Aorta (tissue), 5 donors: Measurements from ENCODE around the gene CHCHD6. TPM values are rescaled to one million over a fixed set of nuclear protein-coding genes. Genes with fewer than 3 reads are reported as not detected.

Source experiments
- ATAC-seq: fragments of 200-7000 bp; cut with Tn5 transposase; one replicate; pipeline ENCODE4 v1.9.1; 2022; ENCODE audit warnings: moderate library complexity; ENCODE audit not compliant: low FRiP score
- DNase-seq, 2 donors: peaks; one replicate each; pipeline ENCODE4 v3.0.0-alpha.2; 2020
- H3K27ac ChIP-seq, 2 donors: one replicate each; pipeline ENCODE4 v1.5.1; 2013; ENCODE audit warnings: low read length in 2 of 2, mild to moderate bottlenecking in 2 of 2, moderate library complexity in 2 of 2, control low read depth in 1 of 2, inconsistent platforms in 1 of 2, low read depth in 1 of 2
- H3K27me3 ChIP-seq, 2 donors: one replicate each; pipeline ENCODE4 v1.6.1; 2013; ENCODE audit warnings: control low read depth in 1 of 2, low read length in 1 of 2, mild to moderate bottlenecking in 1 of 2, moderate library complexity in 1 of 2; ENCODE audit not compliant: insufficient read depth in 2 of 2, control insufficient read depth in 1 of 2
- H3K36me3 ChIP-seq, 2 donors: one replicate each; pipeline ENCODE4 v1.6.1; 2013; ENCODE audit warnings: control low read depth in 1 of 2, low read length in 1 of 2, mild to moderate bottlenecking in 1 of 2; ENCODE audit not compliant: insufficient read depth in 2 of 2, control insufficient read depth in 1 of 2
- H3K4me1 ChIP-seq, 2 donors: one replicate each; pipeline ENCODE4 v1.6.1; 2013; ENCODE audit warnings: low read length in 2 of 2, control low read depth in 1 of 2, mild to moderate bottlenecking in 1 of 2, moderate library complexity in 1 of 2; ENCODE audit not compliant: insufficient read depth in 2 of 2, control insufficient read depth in 1 of 2
- H3K4me3 ChIP-seq, 2 donors: one replicate each; pipeline ENCODE4 v1.5.1; 2013; ENCODE audit warnings: low read length in 2 of 2, control low read depth in 1 of 2, mild to moderate bottlenecking in 1 of 2
- H3K9me3 ChIP-seq: one replicate; pipeline ENCODE4 v1.6.1; 2013; ENCODE audit warnings: mild to moderate bottlenecking, low read length; ENCODE audit not compliant: control insufficient read depth
- WGBS, 2 donors: extraction: QIAGEN DNeasy Blood & Tissue Kit; methylation state at CpG; one replicate each; pipeline ENCODE4 v1.1.7; 2013; 5-methylcytosine and 5-hydroxymethylcytosine counted together
- intact Hi-C, 2 donors: fragments of 100-400 bp; cut with DNase I; formaldehyde crosslinking; loops; one replicate each; pipeline versions ENCODE4 v1.14.2 to v1.15.0; 2022
- polyA plus RNA-seq, 2 donors: library from polyadenylated mRNA; stranded (reverse); fragments of 200-250 nt; gene quantifications; one replicate each; pipeline ENCODE4 v1.2.3, GENCODE V29; 2013
- total RNA-seq, 2 donors: library from RNA; stranded (reverse); fragmentation: NEBNext Ultra II Directional; extraction: Animal tissue kit (Norgen Biotek cat#: 25700); gene quantifications; one replicate each; pipeline ENCODE4 v1.2.1, GENCODE V29; 2021
- donor health status: healthy with polysubstance abuse.
- donor health status: Bipolar disorder and iron deficiency.
- donor health status: DM: no; HTN: no; CAD: no.
- donor health status: DM: no; HTN: no; CAD: no.
- donor health status: DM: yes; HTN: yes; CAD: no.

The CHCHD6 gene
- total and polyA plus RNA-seq, 4 donors: 10.8 to 24.6 (median 11.9) TPM

DNA sequence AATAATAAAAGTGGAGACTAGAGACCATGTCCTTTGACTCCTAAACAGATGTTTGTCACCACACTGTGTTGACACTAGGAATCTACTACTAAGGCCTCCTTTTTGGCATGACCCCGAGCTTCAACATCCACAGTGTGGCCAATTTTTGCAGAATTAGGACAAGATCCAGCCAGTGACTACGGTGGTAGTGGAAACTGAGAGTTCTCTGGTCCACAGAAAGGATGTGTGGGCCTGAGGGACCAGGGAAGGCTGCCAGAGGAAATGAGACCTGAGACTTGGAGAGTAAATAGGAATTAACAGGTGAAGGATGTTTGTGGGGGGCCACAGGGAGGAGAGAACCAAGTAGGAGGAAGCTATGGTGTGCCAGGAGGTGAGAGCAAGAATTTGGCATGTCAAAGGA is 122.7 kb downstream of the CHCHD6 start:
- Histone ChIP-seq H3K27ac (no peak overlapping the region), H3K27me3 (no peaks in the 10 kb centered on the region), H3K4me3 (no peak overlapping the region), H3K36me3 (no peaks in the 10 kb centered on the region), H3K4me1 (no peaks in the 10 kb centered on the region), H3K9me3 (no peaks in the 10 kb centered on the region)
- WGBS, 2 donors: 60 to 71% methylated on average over 2 of the region's 2 CpGs
- ATAC-seq: no peak
- intact Hi-C loops: no loop called here
- DNase-seq: no peak

DNA sequence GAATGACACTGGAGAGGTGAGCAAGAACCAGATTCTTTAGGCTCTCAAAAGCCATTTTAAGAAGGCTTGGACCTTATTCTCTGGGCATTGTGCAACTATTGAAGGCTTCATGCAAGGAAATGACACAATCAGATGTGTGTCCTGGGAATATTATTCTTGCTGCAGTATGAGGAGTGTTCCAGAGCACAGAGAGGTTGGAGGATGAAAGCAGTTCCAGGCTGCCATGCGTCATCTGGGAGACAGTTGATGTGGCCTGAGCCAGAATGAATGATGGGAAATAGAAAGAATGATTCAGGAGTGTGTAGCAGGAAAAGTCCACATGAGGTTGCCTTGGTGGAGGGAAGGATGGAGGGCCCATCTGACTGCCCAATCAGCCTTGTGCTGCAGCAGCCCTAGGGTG is 123.1 kb downstream of the CHCHD6 start:
- no peaks in the 10 kb centered on the region for H3K9me3 ChIP-seq
- no peaks in the 10 kb centered on the region for H3K27me3 ChIP-seq
- DNase-seq: peak in 1 of 2 donors; percentile 61
- H3K4me1 ChIP-seq: no peaks in the 10 kb centered on the region
- H3K4me3 ChIP-seq: no peak overlapping the region
- no peaks in the 10 kb centered on the region for H3K36me3 ChIP-seq
- ATAC-seq: peak; percentile 90
- WGBS, 2 donors: 81 to 94% methylated on average over 1 of the region's 1 CpG
- no peak overlapping the region for H3K27ac ChIP-seq
- intact Hi-C loops: no loop called here

DNA sequence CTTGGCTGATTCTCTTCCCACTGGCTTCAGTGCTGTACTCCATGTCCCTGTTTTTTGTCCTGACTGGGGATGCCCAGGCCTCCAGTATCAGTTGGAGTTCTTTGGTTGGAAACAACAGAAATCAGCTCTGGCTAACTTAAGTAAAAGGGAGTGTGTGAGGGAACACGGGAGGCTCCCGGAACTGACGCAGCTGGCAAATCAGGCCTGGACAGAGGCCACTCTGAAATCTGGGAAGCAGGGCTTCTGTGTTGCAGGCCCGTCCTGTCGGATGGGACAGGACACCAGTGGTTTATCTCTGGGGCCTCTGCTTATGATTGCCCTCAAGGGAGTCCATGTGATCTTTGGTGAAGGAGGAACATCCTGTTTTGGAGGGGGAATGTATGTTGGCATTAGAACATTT is 124.3 kb downstream of the CHCHD6 start:
- DNase-seq (peak; percentile 57 to 78), ATAC-seq (peak; percentile 77)
- no peaks in the 10 kb centered on the region for H3K36me3 ChIP-seq
- H3K4me1 ChIP-seq: no peaks in the 10 kb centered on the region
- intact Hi-C loops: no loop called here
- no peaks in the 10 kb centered on the region for H3K9me3 ChIP-seq
- H3K27me3 ChIP-seq: no peaks in the 10 kb centered on the region
- H3K4me3 ChIP-seq: no peak overlapping the region
- 81% methylated on average over 5 of the region's 5 CpGs for WGBS, 2 donors
- H3K27ac ChIP-seq: no peak overlapping the region

DNA sequence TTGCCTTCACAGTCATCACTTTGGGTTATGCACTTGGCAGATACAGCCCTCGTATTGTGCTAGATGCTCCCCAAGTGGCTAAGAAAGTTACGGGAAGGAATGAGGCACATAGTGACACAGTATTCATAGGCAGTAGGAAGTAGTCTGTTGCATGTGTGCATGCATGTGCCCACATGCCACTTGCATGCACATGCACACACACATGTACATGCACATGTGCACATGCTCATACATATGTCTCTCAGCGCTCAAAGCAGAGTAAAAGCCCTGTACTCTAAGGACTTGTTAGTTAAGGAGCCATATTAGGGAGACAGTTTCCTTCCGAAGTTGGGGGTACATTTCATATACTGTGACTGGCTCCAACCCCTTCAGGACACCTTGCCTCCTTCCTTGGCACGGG is 128.9 kb downstream of the CHCHD6 start:
- intact Hi-C loops: no loop called here
- ATAC-seq (no peak), DNase-seq (no peak)
- H3K36me3 ChIP-seq: no peaks in the 10 kb centered on the region
- no peaks in the 10 kb centered on the region for H3K9me3 ChIP-seq
- no peaks in the 10 kb centered on the region for H3K27me3 ChIP-seq
- WGBS, 2 donors: 91 to 95% methylated on average over 5 of the region's 5 CpGs
- H3K27ac ChIP-seq: no peak overlapping the region
- no peaks in the 10 kb centered on the region for H3K4me1 ChIP-seq
- H3K4me3 ChIP-seq: no peak overlapping the region

DNA sequence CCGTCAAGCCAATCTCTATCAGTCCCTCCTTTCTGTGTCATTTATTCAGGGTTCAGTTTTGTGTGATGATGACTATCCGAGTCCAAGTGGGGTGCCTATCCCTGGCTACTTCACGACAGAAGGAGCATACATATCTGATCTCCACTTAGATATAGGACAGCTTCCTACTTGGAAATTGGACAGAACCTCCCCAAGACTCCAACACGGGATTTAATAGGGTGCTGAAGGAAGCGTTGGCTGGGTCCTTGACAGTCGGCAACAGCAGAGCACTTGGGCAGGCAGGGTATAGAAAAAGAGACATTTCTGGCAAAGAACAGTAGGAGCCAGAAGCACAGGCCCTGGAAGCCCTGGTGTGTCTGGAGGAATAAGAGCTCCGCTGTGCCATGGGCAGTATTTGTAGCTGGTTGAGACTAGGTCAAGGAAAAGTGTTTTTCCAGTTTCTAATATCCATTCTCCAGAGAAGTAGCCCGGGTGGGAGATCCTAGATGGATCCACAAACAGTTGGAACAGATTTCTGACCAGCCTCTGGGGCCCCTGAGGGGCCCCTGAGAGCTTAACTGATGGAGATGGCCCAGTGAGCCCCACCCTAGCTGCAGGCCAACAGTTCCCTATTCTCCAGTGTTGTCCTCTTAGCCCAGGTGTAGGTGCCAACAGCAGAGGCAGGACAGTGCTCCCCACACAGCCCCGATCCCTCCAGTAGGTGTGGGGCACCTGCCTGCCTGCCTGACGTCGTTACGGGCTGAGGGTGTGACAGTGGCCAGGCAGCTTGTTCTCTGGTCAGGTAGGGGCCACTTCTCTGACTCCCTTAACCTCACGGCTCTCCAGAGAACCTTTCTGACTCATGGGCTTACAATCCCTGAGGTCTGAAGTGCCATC is 130.8 kb downstream of the CHCHD6 start:
- H3K9me3 ChIP-seq: no peaks in the 10 kb centered on the region
- no peaks in the 10 kb centered on the region for H3K4me1 ChIP-seq
- WGBS, 2 donors: 86 to 90% methylated on average over 13 of the region's 13 CpGs
- DNase-seq (no peak), ATAC-seq (no peak)
- no peak overlapping the region for H3K4me3 ChIP-seq
- no peak overlapping the region for H3K27ac ChIP-seq
- H3K27me3 ChIP-seq: no peaks in the 10 kb centered on the region
- intact Hi-C loops: no loop called here
- no peaks in the 10 kb centered on the region for H3K36me3 ChIP-seq

DNA sequence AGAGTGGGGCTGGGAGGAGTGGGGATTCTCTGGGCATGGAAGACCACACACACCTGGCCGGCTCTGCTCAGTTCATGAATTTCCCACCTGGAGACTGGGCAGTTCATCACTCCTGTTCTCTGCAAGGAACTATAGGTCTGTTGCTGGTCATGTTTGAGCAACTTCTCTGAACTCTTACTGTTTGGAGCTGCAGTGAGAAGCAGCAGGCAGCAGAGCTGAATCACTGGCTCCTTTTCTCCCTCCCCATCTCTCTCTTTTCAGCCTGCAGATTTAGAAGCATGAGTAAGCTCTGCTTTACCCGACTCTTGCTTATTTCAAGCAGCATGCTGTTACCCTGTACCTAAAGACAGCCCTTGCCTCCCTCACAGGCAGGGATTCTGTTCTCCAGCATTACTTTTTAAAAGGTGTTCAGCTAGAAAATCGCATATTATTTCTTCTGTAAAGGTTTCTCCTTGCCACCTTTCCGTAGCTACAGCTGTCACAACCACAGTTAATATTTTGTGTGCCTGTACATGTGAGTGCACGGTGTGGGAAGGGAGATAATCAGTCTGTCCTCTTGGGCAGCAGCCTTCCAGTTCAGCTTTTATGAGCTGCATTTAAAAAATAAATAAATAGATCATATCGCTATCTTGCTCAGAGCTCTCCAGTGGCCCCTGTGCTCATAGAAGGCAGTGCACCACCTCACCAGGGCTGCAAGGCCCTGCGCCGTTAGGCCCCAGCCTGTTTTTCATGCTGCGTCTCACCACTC is 131.6 kb downstream of the CHCHD6 start:
- Histone ChIP-seq H3K27ac (no peak overlapping the region), H3K36me3 (no peaks in the 10 kb centered on the region), H3K4me3 (no peak overlapping the region), H3K9me3 (no peaks in the 10 kb centered on the region), H3K27me3 (no peaks in the 10 kb centered on the region), H3K4me1 (no peaks in the 10 kb centered on the region)
- intact Hi-C loops: no loop called here
- WGBS, 2 donors: 80 to 81% methylated on average over 9 of the region's 9 CpGs
- no peak for DNase-seq
- no peak for ATAC-seq

DNA sequence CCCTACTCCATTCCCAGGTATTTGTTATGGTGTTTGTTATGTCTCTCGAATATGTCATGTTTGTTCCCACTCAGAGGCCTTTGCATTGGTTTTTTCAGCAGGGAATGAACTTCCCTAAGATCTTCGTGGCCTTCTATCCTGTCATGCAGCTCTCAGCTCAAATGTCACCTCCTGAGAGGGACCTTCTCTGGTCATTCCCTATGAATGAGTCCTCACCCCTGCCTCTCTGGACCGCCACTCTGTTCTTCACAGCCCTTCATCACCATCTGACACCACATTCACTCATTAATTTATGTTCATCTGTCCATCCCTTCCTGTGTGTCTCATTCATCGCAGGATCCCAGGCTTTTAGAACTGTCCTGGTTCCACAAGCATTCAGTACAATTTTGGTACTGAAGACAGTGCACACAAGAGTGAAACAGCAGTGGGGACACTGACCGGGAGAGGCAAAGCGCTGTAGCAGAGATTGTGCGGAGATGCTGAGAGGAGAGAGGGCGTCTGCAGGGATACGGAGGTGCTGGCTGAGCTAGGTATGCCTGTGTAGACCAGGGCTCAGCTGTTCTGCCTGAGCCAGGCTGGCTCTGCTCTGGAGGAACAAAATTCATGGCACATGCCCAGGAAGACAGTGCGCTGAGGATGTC is 132.3 kb downstream of the CHCHD6 start:
- no peaks in the 10 kb centered on the region for H3K36me3 ChIP-seq
- H3K4me3 ChIP-seq: no peak overlapping the region
- H3K27me3 ChIP-seq: no peaks in the 10 kb centered on the region
- H3K4me1 ChIP-seq: no peaks in the 10 kb centered on the region
- intact Hi-C loops: no loop called here
- H3K27ac ChIP-seq: no peak overlapping the region
- H3K9me3 ChIP-seq: no peaks in the 10 kb centered on the region
- DNase-seq (no peak), ATAC-seq (peak; percentile 26)
- 94 to 95% methylated on average over 10 of the region's 10 CpGs for WGBS, 2 donors

DNA sequence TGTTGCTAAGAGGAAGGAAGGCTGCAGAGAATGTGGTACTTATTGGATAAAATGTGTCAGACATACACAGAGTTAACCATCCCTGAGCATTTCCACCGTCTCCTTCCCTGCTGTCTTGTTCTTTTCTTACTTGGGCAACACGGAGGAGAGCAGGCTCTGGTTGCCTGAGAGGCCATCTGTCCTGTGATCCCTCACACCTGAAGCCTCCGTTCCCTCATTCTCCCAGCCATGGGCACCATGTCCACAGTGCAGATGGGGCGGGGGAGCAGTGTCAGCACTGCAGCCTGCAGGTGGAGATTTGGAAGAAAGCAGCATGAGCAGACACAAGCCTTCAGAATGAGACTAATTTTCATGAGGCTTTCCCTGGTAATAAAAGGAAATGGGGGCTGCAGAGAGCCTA is 133.7 kb downstream of the CHCHD6 start:
- no peaks in the 10 kb centered on the region for H3K4me1 ChIP-seq
- no peak overlapping the region for H3K27ac ChIP-seq
- no peak overlapping the region for H3K4me3 ChIP-seq
- no peak for ATAC-seq
- no peaks in the 10 kb centered on the region for H3K27me3 ChIP-seq
- H3K36me3 ChIP-seq: no peaks in the 10 kb centered on the region
- intact Hi-C loops: no loop called here
- 84 to 86% methylated on average over 4 of the region's 4 CpGs for WGBS, 2 donors
- no peak for DNase-seq
- no peaks in the 10 kb centered on the region for H3K9me3 ChIP-seq
